GM19395 (cell line): Measurements from ENCODE around the gene RNF207.
A peak's percentile ranks its signal among the peaks of the same experiment; 100 is the strongest.
"Not testable (repeated sequence)": the region's sequence is repeated elsewhere in the genome, so short reads cannot be mapped to it uniquely, and the experiment has no call there.

Experiments
- ATAC-seq: cut with Tn5 transposase; IDR thresholded peaks from one replicate; pipeline ENCODE4 v1.9.1; 2021; ENCODE audit warnings: mild to moderate bottlenecking, moderate library complexity; ENCODE audit not compliant: unreplicated experiment

Gene RNF207

DNA sequence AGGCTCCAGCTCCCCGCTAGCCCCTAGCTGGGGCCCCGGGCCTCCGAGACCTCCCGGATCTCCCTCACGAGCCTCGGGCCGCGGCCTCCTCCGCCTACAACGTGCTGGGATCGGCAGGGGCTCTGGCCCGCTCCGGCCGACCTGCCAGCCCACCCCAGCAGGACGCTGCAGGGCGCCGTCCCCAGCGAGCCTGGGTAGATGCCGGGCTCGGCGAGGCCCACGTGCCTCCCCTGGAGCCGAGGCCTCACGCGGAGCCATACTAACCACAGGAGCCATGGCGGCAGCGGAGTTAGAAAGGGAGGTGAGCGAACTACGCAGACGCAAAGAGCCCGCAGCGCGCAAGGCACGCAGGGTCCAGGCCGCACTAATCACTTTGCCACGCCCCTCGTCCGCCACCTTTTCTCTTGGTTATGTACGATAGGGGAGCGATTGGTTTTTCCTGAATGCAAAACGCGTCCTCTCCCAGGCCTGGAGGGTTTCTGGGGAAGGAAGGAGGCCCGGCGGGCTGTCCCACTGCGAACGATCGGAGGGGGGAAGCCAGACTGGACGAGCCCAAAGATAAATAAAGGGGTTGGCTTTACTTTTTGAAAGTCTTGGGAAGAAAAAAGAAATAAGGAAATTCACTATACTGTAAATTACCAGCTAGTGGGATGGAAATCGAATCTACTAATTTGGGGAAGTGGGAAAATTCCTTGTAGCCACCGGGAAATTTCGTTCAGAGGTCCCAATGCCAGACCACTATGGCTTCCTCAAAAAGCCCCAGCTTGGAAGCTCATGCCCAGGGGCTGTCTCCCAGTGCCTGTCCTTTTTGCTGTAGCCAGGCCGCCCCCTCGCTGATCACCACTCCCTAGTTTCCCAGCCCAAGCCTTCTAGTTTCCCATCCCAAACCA, 6.4 kb upstream of the RNF207 start, which contains the start of gene RPL22:
Gene RPL22, minus strand, starts transcription at position 298 of the 890 bp plus-strand sequence. Its CDS starts 22 bp downstream, at position 276.
- ATAC-seq = peak; percentile 93

GRCh38 chr1:6200188-6200809, 5.6 kb upstream of the RNF207 start:
- ATAC-seq = no peak

DNA sequence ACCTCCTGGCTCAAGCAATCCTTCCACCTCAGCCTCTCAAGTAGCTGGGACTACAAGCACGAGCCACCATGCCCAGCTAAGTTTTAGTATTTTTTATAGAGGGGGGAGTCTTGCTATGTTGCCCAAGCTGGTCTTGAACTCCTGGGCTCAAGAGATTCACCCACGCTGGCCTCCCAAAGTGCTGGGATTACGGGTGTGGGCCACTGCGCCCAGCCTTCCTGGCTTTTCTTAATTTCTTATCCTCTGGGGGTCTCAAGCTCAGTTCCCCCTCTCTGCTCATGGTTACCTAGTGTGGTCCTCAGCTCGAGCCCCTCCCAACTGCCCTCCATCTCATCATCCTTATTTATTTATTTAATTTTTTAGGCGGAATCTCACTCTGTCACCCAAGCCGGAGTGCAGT, 3.7 kb upstream of the RNF207 start:
- ATAC-seq = no peak

GRCh38 chr1:6206520-6206855, 569 bp downstream of the RNF207 start:
- no peak for ATAC-seq

DNA sequence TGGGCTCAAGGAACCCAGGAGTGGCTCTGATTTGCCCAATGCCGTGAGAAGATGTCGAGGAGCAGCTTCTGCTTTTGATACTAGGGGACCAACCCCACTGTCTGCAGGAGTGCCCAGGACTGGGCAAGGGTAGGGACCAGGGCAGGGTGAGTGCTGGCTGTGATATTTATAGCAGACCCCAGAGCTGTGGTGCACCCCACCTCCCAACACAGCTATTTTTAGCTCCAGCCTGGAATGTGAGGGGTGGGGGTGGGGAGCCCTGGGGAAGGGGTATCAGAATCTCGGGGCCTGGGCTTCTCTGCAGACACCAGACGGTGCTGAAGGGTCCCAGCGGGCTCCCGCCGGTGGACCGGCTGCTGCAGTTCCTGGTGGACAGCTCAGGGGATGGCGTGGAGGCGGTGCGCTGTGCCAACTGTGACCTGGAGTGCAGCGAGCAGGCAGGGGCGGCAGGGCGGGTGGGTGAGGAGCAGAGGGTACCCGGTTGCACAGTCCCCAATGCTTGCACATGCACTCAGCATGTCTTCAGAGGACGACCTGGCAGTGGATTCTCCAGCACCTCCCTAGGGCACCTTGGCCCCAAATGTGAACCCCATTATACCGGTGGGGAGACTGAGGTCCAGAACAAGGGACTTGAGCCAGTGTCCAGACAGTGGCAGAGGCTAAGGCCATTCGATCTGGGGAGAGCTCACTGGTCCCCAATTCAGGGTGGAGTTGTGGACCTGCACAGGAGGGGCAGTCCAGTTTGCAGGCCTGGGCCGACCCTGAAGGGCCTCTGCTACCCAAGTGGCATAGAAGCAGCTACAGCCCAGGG, 1.4 kb downstream of the RNF207 start:
- ATAC-seq = no peak

- no peak for ATAC-seq
Measured at GRCh38 chr1:6207921-6208320, 2.0 kb downstream of the RNF207 start.

- no peak for ATAC-seq
Measured at GRCh38 chr1:6208723-6209660, 3.1 kb downstream of the RNF207 start.

- ATAC-seq = no peak
Measured at GRCh38 chr1:6209661-6210580, 4.0 kb downstream of the RNF207 start.

- no peak for ATAC-seq
Measured at GRCh38 chr1:6210591-6211355, 4.9 kb downstream of the RNF207 start.

GRCh38 chr1:6211731-6212130, 5.8 kb downstream of the RNF207 start:
- no peak for ATAC-seq

DNA sequence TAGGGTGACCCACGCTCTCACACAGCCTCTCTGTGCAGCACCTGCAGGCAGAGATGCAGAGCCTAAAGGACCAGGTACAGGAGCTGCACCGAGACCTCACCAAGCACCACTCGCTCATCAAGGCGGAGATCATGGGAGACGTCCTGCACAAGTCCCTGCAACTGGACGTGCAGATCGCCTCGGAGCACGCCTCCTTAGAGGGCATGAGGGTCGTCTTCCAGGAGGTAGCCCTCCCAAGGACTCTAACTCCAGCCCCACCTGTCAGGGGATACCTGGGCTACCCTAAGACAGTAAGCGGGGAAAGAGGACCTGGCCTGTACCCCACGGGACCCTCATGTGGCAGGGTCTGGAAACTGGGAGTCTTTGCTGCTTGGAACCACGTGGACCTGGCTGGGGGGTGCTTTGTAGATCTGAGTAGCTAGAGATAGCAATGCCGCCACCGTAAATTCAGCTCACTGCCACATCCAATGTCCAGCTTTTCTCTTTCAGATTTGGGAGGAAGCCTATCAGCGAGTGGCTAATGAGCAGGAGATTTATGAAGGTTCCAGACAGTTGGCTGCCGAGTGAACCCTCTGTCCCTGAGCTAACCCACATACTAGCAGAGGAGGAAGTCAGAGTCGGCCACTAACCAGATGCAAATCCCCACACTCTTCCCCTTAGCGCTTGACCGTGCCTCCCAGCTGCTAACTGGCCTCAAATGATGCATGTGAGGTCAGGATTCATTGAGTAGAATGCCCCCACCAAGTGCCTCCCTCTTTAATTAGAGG, 6.5 kb downstream of the RNF207 start:
- no peak for ATAC-seq

DNA sequence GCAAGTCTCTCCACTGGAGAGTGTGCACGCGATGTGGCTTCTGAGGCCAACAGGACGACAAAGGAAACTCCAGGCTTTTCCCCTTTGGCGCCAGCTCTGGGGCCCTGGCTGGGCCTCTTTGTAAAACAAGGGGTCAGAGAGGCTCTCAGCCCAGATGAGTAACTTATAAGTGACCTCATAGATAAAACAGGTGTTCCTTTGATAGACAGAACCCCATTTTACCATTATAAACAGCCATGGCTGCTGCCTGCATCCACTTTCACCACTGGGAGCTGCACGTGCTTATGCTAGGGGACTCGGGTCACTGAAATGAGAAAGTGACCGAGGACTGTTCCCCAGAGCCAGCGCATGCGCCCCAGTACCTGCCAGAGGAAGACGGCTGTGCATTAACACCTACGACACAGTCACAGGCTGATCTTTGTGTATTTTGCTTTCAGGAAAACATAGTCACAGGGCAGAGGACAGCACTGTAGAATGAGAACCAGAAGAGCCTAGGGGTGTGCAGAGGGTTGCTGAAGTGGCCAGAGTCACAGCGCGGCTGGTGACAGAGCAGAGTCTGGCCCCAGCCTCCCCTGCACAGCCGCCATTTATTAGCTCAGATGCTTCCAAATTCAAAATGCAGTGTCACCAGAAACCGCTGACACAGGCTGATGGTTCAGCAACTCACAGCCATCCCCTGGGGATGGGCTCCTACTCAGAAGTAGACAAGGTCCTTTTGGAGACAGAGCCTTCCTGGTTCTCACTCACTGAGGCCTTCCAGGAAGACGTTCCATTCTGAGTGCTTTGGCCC, 12.7 kb downstream of the RNF207 start:
- no peak for ATAC-seq

GRCh38 chr1:6219641-6220040, 13.7 kb downstream of the RNF207 start:
- not testable (repeated sequence) for ATAC-seq

DNA sequence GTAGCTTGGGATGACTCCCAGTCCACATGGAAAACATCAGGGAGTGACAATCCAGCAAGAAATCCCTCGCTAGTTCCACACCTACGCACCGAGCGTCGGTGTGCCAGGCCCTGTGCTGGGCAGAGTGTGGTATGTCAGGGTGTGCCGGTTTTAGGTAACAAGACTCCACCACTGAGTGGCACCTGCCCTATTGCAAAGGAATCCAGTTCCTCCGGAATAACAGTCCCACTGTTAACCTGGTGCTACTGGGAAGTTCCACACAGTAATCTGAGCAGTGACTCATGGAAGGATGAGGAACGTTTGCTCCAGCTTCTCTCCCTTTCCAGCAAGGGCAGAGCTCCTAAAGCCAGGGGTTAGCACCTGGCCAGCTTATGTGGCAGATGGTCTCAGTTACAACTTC, 14.3 kb downstream of the RNF207 start:
- ATAC-seq = no peak

- no peak for ATAC-seq
Measured at GRCh38 chr1:6221210-6221784, 15.4 kb downstream of the RNF207 start.

- ATAC-seq = no peak
Measured at GRCh38 chr1:6222636-6223035, 16.7 kb downstream of the RNF207 start.

GRCh38 chr1:6223617-6224016, 17.7 kb downstream of the RNF207 start:
- ATAC-seq = no peak
